Astrocyte of the spinal cord (primary cell): ENCODE data around the gene TRAPPC10.

Experiments
- DNase-seq: peaks from one replicate; pipeline ENCODE4 v3.0.0; 2011; ENCODE audit warnings: low read depth, low spot score
- H3K4me3 ChIP-seq: 2 replicates; pipeline ENCODE4 v1.5.1; 2011; ENCODE audit warnings: low read depth, mild to moderate bottlenecking, low read length, moderate library complexity
- CTCF ChIP-seq: IDR thresholded peaks from 2 replicates; pipeline ENCODE4 v1.5.1; 2012; ENCODE audit warnings: low read depth, mild to moderate bottlenecking, low read length, inconsistent platforms
- in situ Hi-C: cut with HindIII; loops from 2 replicates; pipeline ENCODE4 v1.10.0; 2017; ENCODE audit warnings: low sequenced_read_pairs

The TRAPPC10 gene

GRCh38 chr21:43987509-43987908 lies 24.6 kb upstream of the TRAPPC10 start:
- no peak for TF ChIP-seq CTCF
- no peak for DNase-seq
- H3K4me3 ChIP-seq, result no peak overlapping the region
- in situ Hi-C loops, result no loop called here

DNA sequence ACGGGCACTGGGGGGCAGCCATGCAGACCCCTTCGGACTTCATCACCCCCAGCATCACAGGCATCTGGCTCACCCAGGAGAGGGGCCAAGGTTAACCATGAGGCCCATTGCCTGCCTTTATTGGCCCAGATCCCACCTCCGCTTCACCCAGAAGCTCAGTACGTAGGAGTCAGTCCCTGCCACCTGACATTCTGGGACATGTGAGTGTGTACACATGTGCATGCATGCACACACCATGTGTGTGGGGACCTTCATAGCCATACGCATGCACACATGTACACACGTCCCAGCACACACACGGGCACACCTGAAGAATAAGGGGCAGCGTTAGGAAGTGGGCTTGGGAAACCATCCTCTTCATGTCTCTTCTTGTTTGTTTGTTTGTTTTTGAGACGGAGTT lies 24.1 kb upstream of the TRAPPC10 start:
- no peak overlapping the region for H3K4me3 ChIP-seq
- DNase-seq, result no peak
- no peak for TF ChIP-seq CTCF
- in situ Hi-C loops, result no loop called here

DNA sequence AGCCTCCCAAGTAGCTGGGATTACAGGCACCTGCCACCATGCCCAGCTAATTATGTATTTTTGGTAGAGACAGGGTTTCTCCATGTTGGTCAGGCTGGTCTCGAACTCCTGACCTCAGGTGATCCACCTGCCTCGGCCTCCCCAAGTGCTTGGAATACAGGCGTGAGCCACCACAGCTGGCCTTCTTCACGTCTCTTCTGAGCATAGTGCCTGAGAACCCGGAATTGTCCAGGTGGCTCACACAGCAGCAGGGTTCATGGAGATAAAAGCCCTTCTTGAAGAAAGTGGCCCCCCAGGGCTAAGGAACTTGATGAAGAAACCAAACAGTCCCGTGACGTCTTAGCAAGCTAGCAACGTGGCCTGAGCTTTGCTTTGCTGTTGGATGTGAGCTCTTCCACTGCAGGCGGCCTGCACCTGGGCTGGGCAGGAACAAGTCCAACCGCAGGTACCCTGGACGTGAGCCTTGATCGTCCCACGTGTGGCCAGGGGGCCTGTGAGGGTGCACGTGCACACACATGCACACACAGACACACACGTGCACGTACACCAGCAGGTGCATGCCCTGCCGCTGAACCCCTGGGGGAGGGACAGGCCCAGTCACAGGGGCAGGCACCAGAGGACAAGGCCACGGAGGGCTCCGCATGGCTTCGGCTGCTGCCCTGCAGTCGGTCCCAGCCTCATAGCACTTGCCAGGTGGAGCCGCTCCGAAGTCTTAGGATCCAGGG lies 23.4 kb upstream of the TRAPPC10 start:
- no peak for TF ChIP-seq CTCF
- no peak for DNase-seq
- H3K4me3 ChIP-seq, result no peak overlapping the region
- in situ Hi-C loops, result no loop called here

GRCh38 chr21:43989401-43989800 lies 22.7 kb upstream of the TRAPPC10 start:
- no peak for TF ChIP-seq CTCF
- no peak for DNase-seq
- in situ Hi-C loops, result no loop called here
- no peak overlapping the region for H3K4me3 ChIP-seq

- no peak overlapping the region for H3K4me3 ChIP-seq
- DNase-seq, result no peak
- TF ChIP-seq CTCF, result no peak
- in situ Hi-C loops, result no loop called here
Measured at GRCh38 chr21:43991447-43991991, 20.6 kb upstream of the TRAPPC10 start.

GRCh38 chr21:43992121-43992520 lies 20.0 kb upstream of the TRAPPC10 start:
- H3K4me3 ChIP-seq, result no peak overlapping the region
- DNase-seq, result no peak
- TF ChIP-seq CTCF, result no peak
- in situ Hi-C loops, result no loop called here
